SK-N-SH treated with all-trans-retinoic acid at 6 μM for 48 hours (cell line): Measurements from ENCODE around the gene CTBP2.
"Not testable (repeated sequence)": the region's sequence is repeated elsewhere in the genome, so short reads cannot be mapped to it uniquely, and the experiment has no call there.

Experiments
- ATAC-seq: fragments of 200-7000 bp; cut with Tn5 transposase; 3 replicates; pipeline ENCODE4 v1.9.1; 2020; ENCODE audit warnings: mild to moderate bottlenecking, moderate library complexity
- BACH2 ChIP-seq: fragments of 250-450 bp; sonication (Bioruptor Pico); IDR thresholded peaks from 2 replicates; pipeline ENCODE4 v1.9.0; 2021; ENCODE audit warnings: mild to moderate bottlenecking, borderline replicate concordance
- ESRRG ChIP-seq: fragments of 250-450 bp; sonication (Bioruptor Pico); IDR thresholded peaks from 2 replicates; pipeline ENCODE4 v1.6.1; 2021; ENCODE audit warnings: mild to moderate bottlenecking
- GLIS3 ChIP-seq: fragments of 250-450 bp; sonication (Bioruptor Pico); IDR thresholded peaks from 2 replicates; pipeline ENCODE4 v1.5.0; 2020; ENCODE audit warnings: mild to moderate bottlenecking, moderate library complexity
- ISL1 ChIP-seq: fragments of 250-450 bp; sonication (Bioruptor Pico); IDR thresholded peaks from 2 replicates; pipeline ENCODE4 v2.1.2; 2022; ENCODE audit warnings: mild to moderate bottlenecking, moderate library complexity
- OSR1 ChIP-seq: fragments of 250-450 bp; sonication (Bioruptor Pico); IDR thresholded peaks from 2 replicates; pipeline ENCODE4 v1.8.0; 2022; ENCODE audit warnings: moderate library complexity, mild to moderate bottlenecking, inconsistent platforms
- PPARA ChIP-seq: fragments of 250-450 bp; sonication (Bioruptor Pico); IDR thresholded peaks from 2 replicates; pipeline ENCODE4 v1.5.0; 2020; ENCODE audit warnings: mild to moderate bottlenecking, borderline replicate concordance
- RARB ChIP-seq: fragments of 250-450 bp; sonication (Bioruptor Pico); IDR thresholded peaks from 2 replicates; pipeline ENCODE4 v1.8.0; 2021; ENCODE audit warnings: mild to moderate bottlenecking, moderate library complexity
- TCF4 ChIP-seq: fragments of 250-450 bp; sonication (Bioruptor Pico); IDR thresholded peaks from 2 replicates; pipeline ENCODE4 v1.8.0; 2021; ENCODE audit warnings: mild to moderate bottlenecking, moderate library complexity, borderline replicate concordance
- TOX ChIP-seq: fragments of 250-450 bp; sonication (Bioruptor Pico); IDR thresholded peaks from 2 replicates; pipeline ENCODE4 v1.8.0; 2021; ENCODE audit warnings: mild to moderate bottlenecking, moderate library complexity, borderline replicate concordance
- TSHZ2 ChIP-seq: fragments of 250-450 bp; sonication (Bioruptor Pico); IDR thresholded peaks from 2 replicates; pipeline ENCODE4 v1.5.0; 2020; ENCODE audit warnings: mild to moderate bottlenecking, moderate library complexity
- ZC3H10 ChIP-seq: fragments of 250-450 bp; sonication (Bioruptor Pico); IDR thresholded peaks from 2 replicates; pipeline ENCODE4 v1.5.1; 2021; ENCODE audit warnings: mild to moderate bottlenecking, moderate library complexity
- ZFP3 ChIP-seq: fragments of 250-450 bp; sonication (Bioruptor Pico); IDR thresholded peaks from 2 replicates; pipeline ENCODE4 v1.5.0; 2020; ENCODE audit warnings: mild to moderate bottlenecking, moderate library complexity
- ZFP30 ChIP-seq: fragments of 450-650 bp; formaldehyde crosslinking; IDR thresholded peaks from 2 replicates; pipeline ENCODE4 v1.5.0; 2022; ENCODE audit warnings: mild to moderate bottlenecking, moderate library complexity
- ZNF565 ChIP-seq: fragments of 450-650 bp; formaldehyde crosslinking; conservative IDR thresholded peaks from 2 replicates; pipeline ENCODE4 v1.5.0; 2020; ENCODE audit warnings: low read depth, mild to moderate bottlenecking, moderate library complexity
- ZNF70 ChIP-seq: fragments of 450-650 bp; formaldehyde crosslinking; IDR thresholded peaks from 2 replicates; pipeline ENCODE4 v1.5.0; 2020; ENCODE audit warnings: mild to moderate bottlenecking, moderate library complexity
- TF ChIP-seq, protein P1 (sequence below): fragments of 250-450 bp; sonication (Bioruptor Pico); IDR thresholded peaks from 2 replicates; pipeline ENCODE4 v1.8.0; 2020; ENCODE audit warnings: mild to moderate bottlenecking, moderate library complexity, borderline replicate concordance

The CTBP2 gene

GRCh38 chr10:125166658-125167057, 6.3 kb upstream of the CTBP2 start:
- no peak for ATAC-seq
- TF ChIP-seq ZC3H10 (CRISPR knock-in tag) (no peak), RARB (CRISPR knock-in tag) (no peak), ESRRG (CRISPR knock-in tag) (no peak), PPARA (CRISPR knock-in tag) (no peak), TCF4 (CRISPR knock-in tag) (no peak), TSHZ2 (CRISPR knock-in tag) (no peak)
- TF ChIP-seq, protein P1, sequence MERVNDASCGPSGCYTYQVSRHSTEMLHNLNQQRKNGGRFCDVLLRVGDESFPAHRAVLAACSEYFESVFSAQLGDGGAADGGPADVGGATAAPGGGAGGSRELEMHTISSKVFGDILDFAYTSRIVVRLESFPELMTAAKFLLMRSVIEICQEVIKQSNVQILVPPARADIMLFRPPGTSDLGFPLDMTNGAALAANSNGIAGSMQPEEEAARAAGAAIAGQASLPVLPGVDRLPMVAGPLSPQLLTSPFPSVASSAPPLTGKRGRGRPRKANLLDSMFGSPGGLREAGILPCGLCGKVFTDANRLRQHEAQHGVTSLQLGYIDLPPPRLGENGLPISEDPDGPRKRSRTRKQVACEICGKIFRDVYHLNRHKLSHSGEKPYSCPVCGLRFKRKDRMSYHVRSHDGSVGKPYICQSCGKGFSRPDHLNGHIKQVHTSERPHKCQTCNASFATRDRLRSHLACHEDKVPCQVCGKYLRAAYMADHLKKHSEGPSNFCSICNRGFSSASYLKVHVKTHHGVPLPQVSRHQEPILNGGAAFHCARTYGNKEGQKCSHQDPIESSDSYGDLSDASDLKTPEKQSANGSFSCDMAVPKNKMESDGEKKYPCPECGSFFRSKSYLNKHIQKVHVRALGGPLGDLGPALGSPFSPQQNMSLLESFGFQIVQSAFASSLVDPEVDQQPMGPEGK (CRISPR knock-in tag): no peak

GRCh38 chr10:125165584-125166573, 5.5 kb upstream of the CTBP2 start:
- TF ChIP-seq ZNF565 (CRISPR knock-in tag): no peak
- TF ChIP-seq, all 23 proteins: peak for 0
- no peak for ATAC-seq

DNA sequence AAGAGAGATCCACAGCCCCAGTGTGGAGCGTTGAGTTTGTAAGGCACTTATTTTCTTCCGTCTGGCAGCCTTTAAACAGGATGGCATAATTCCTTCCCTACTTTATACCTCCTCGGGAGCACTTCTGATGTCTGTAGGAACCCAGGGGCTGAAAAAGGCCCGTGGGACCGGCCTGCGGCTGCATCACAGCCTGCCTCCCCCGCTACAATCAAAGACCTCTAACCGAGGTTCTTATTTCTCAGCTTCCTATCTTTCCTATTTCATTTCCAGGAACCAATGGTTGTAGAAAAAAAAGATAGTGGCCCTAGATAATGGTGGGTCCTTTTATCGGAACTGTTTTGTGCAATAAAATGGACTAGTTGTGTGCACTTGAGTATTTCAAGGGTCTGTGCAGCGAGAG, 4.1 kb upstream of the CTBP2 start:
- TF ChIP-seq ISL1 (CRISPR knock-in tag): no peak
- no peak for TF ChIP-seq TCF4 (CRISPR knock-in tag)
- no peak for TF ChIP-seq ZFP3 (CRISPR knock-in tag)
- no peak for TF ChIP-seq ZNF565 (CRISPR knock-in tag)
- no peak for TF ChIP-seq TSHZ2 (CRISPR knock-in tag)
- TF ChIP-seq TOX (CRISPR knock-in tag): no peak
- TF ChIP-seq PPARA (CRISPR knock-in tag): no peak
- TF ChIP-seq RARB (CRISPR knock-in tag): no peak
- TF ChIP-seq ZNF70 (CRISPR knock-in tag): no peak
- ATAC-seq: no peak

DNA sequence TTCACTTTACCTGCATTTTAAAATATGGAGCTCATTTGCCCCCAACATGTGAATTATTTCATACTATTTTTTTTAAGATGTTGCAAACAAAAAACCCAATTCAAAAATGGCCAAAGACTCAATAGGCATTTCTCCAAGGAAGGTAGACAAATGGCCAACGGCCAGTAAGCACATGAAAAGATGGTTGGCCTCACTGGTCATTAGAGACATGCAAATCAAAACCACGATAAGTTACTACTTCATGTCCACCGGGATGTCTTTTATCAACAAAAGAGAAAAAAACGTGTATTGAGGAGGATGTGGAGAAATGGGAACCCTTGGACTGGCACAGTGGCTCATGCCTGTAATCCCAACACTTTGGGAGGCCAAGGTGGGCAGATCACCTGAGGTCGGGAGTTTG, 3.4 kb upstream of the CTBP2 start:
- TF ChIP-seq BACH2: no peak
- TF ChIP-seq, all 23 proteins: peak for 0

DNA sequence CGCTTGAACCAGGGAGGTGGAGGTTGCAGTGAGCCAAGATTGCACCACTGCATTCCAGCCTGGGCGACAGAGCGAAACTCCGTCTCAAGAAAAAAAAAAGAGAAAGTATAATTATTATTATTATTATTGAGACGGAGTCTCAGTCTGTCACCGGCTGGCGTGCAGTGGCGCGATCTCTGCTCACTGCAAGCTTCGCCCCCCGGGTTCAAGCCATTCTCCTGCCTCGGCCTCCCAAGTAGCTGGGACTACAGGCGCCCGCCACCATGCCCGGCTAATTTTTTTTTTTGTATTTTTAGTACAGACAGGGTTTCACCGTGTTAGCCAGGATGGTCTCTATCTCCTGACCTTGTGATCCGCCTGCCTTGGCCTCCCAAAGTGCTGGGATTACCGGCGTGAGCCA, 2.9 kb upstream of the CTBP2 start:
- not testable (repeated sequence) for ATAC-seq

More for the DNA sequence above, 3.4 kb upstream of the CTBP2 start:
- ATAC-seq: no peak

DNA sequence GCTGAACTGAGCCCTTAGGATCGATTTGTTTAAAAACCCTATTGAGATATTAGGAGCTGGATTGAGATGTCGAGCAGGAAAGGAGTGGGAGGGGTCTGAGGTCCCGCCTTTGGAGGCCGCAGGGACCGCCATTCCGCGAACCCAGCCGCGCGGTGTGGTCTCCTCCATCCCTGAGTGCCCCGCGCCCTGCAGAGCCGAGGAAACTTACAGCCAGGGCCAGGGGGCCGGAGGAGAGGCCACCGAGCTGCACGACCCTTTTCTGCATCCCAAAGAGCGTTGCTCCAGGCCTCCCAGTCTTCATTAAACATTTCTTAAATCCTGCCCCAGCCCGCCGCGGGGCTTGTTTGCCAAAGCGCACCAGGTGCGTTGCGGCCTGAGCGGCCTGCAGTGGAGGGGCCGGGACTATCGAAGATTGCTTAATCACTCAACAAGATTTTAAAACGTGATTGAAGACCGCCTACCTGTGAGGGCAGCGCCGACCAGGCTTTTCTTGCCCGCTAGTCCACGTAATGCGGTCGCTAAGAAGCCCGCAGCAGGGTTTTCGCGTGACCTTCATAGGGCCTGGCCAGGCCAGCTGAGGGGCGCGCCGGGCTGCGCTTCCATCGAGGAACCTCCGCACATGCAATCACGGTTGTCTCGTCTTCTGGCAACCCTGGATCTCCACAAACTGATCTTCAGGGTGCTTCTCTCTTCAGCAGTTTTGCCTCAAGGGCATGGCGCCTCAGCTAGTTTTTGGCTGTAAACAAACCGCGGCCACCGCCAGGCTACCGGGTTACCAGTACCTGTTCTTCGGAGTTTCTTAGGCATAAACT, 2.0 kb upstream of the CTBP2 start:
- no peak for ATAC-seq
- no peak for TF ChIP-seq ESRRG (CRISPR knock-in tag)
- TF ChIP-seq GLIS3 (CRISPR knock-in tag): no peak
- no peak for TF ChIP-seq BACH2
- TF ChIP-seq RARB (CRISPR knock-in tag): no peak
- no peak for TF ChIP-seq ZFP30 (CRISPR knock-in tag)
- no peak for TF ChIP-seq ZNF70 (CRISPR knock-in tag)
- TF ChIP-seq OSR1 (CRISPR knock-in tag): no peak
- TF ChIP-seq ZFP3 (CRISPR knock-in tag): no peak
- TF ChIP-seq ZC3H10 (CRISPR knock-in tag): no peak
